Transverse colon (tissue), 4 donors: Measurements from ENCODE around the gene MAFF.

Source experiments
- POLR2A ChIP-seq: fragments of 450-650 bp; IDR thresholded peaks from one replicate; pipeline ENCODE4 v1.6.1; 2016; ENCODE audit warnings: antibody characterized with exemption, mild to moderate bottlenecking, moderate library complexity
- POLR2AphosphoS5 ChIP-seq, 3 donors: sonication (generic); formaldehyde crosslinking; IDR thresholded peaks; one replicate each; pipeline ENCODE4 v1.6.1; 2016; ENCODE audit warnings: antibody characterized with exemption in 3 of 3
- TF ChIP-seq, protein P1 (sequence below), 5 experiments: fragments of 200-600 bp in 3 of 5; fragments of 450-650 bp in 2 of 5; sonication (generic) in 3 of 5; IDR thresholded peaks; 1 replicate in 2 of 5; 2 replicates in 3 of 5; pipeline ENCODE4 v1.5.1; 2016 to 2017; ENCODE audit warnings: antibody characterized with exemption in 5 of 5, inconsistent platforms in 3 of 5, mild to moderate bottlenecking in 2 of 5, moderate library complexity in 1 of 5

GRCh38 chr22:38167988-38168407, 33.8 kb upstream of the MAFF start:
- TF ChIP-seq, protein P1, sequence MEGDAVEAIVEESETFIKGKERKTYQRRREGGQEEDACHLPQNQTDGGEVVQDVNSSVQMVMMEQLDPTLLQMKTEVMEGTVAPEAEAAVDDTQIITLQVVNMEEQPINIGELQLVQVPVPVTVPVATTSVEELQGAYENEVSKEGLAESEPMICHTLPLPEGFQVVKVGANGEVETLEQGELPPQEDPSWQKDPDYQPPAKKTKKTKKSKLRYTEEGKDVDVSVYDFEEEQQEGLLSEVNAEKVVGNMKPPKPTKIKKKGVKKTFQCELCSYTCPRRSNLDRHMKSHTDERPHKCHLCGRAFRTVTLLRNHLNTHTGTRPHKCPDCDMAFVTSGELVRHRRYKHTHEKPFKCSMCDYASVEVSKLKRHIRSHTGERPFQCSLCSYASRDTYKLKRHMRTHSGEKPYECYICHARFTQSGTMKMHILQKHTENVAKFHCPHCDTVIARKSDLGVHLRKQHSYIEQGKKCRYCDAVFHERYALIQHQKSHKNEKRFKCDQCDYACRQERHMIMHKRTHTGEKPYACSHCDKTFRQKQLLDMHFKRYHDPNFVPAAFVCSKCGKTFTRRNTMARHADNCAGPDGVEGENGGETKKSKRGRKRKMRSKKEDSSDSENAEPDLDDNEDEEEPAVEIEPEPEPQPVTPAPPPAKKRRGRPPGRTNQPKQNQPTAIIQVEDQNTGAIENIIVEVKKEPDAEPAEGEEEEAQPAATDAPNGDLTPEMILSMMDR (IDR thresholded peaks at IDR 0.05), result no peak
- TF ChIP-seq POLR2A, result no peak
- no peak for TF ChIP-seq POLR2AphosphoS5 (IDR thresholded peaks at IDR 0.05)
